HG03097 (cell line): ENCODE data around the gene TRPM2.
"Not testable (repeated sequence)": the region's sequence is repeated elsewhere in the genome, so short reads cannot be mapped to it uniquely, and the experiment has no call there.

Experiments used
- ATAC-seq: cut with Tn5 transposase; IDR thresholded peaks from one replicate; pipeline ENCODE4 v1.9.1; 2021; ENCODE audit not compliant: unreplicated experiment, low FRiP score

Gene TRPM2

GRCh38 chr21:44333509-44334328 lies 19.7 kb upstream of the TRPM2 start:
- no peak for ATAC-seq

- ATAC-seq, result no peak
Observed at GRCh38 chr21:44334329-44335030, 18.9 kb upstream of the TRPM2 start.

- no peak for ATAC-seq
Observed at GRCh38 chr21:44335266-44336059, 18.0 kb upstream of the TRPM2 start.

- ATAC-seq, result no peak
Observed at GRCh38 chr21:44337449-44337848, 16.0 kb upstream of the TRPM2 start.

GRCh38 chr21:44337941-44338895 lies 15.2 kb upstream of the TRPM2 start:
- ATAC-seq, result no peak

GRCh38 chr21:44338971-44339910 lies 14.2 kb upstream of the TRPM2 start, which contains the start of gene CFAP410:
Gene CFAP410 (minus strand): TSS chr21:44339390. CDS start chr21:44339194, 196 bp downstream.
- ATAC-seq, result peak; percentile 87

- not testable (repeated sequence) for ATAC-seq
Observed at GRCh38 chr21:44341726-44342458, 11.5 kb upstream of the TRPM2 start.

GRCh38 chr21:44342981-44343380 lies 10.4 kb upstream of the TRPM2 start:
- ATAC-seq, result not testable (repeated sequence)

- ATAC-seq, result no peak
Observed at GRCh38 chr21:44344541-44345183, 8.8 kb upstream of the TRPM2 start.

GRCh38 chr21:44345495-44345894 lies 7.9 kb upstream of the TRPM2 start:
- ATAC-seq, result no peak

- no peak for ATAC-seq
Observed at GRCh38 chr21:44347911-44348451, 5.4 kb upstream of the TRPM2 start.

GRCh38 chr21:44348861-44349260 lies 4.6 kb upstream of the TRPM2 start:
- no peak for ATAC-seq

GRCh38 chr21:44349416-44349846 lies 4.0 kb upstream of the TRPM2 start:
- ATAC-seq, result no peak

GRCh38 chr21:44349847-44350772 lies 3.3 kb upstream of the TRPM2 start:
- ATAC-seq, result no peak

GRCh38 chr21:44350773-44351481 lies 2.5 kb upstream of the TRPM2 start:
- ATAC-seq, result no peak
